H9 (cell line): ENCODE results near the gene RPLP2. TPM values are rescaled to one million over a fixed set of nuclear protein-coding genes. Genes with fewer than 3 reads are reported as not detected.

ENCODE experiments used
- DNase-seq: peaks from one replicate; pipeline ENCODE4 v3.0.0-alpha.2; 2017
- H2AFZ ChIP-seq: one replicate; pipeline ENCODE4 v1.6.1; 2013; ENCODE audit warnings: mild to moderate bottlenecking, low read length, control low read depth, moderate library complexity
- H2AK5ac ChIP-seq: 2 replicates; pipeline ENCODE4 v1.6.1; 2013; ENCODE audit warnings: low read length, control low read depth, mixed read lengths; ENCODE audit not compliant: insufficient read length
- H2BK120ac ChIP-seq: one replicate; pipeline ENCODE4 v1.6.1; 2013; ENCODE audit warnings: low read depth, mild to moderate bottlenecking, low read length, control low read depth, inconsistent platforms; ENCODE audit not compliant: poor library complexity, severe bottlenecking
- H2BK12ac ChIP-seq: 2 replicates; pipeline ENCODE4 v1.6.1; 2013; ENCODE audit warnings: low read length, control low read depth, mixed read lengths, low read depth; ENCODE audit not compliant: insufficient read length
- H2BK15ac ChIP-seq: 2 replicates; pipeline ENCODE4 v1.6.1; 2013; ENCODE audit warnings: low read depth, low read length, control low read depth
- H2BK20ac ChIP-seq: one replicate; pipeline ENCODE4 v1.6.1; 2013; ENCODE audit warnings: low read depth, mild to moderate bottlenecking, low read length, control low read depth, inconsistent platforms; ENCODE audit not compliant: poor library complexity, severe bottlenecking
- H2BK5ac ChIP-seq: 2 replicates; pipeline ENCODE4 v1.6.1; 2013; ENCODE audit warnings: low read length, control low read depth, mixed read lengths; ENCODE audit not compliant: insufficient read length
- H3K14ac ChIP-seq: 2 replicates; pipeline ENCODE4 v1.6.1; 2013; ENCODE audit warnings: low read length, control low read depth; ENCODE audit not compliant: insufficient read depth
- H3K18ac ChIP-seq: 2 replicates; pipeline ENCODE4 v1.6.1; 2013; ENCODE audit warnings: low read depth, mild to moderate bottlenecking, mixed read lengths, low read length, control low read depth; ENCODE audit not compliant: insufficient read length
- H3K23ac ChIP-seq: 2 replicates; pipeline ENCODE4 v1.6.1; 2013; ENCODE audit warnings: low read length, control low read depth, mixed read lengths, low read depth; ENCODE audit not compliant: insufficient read length
- H3K23me2 ChIP-seq: 2 replicates; pipeline ENCODE4 v1.6.1; 2013; ENCODE audit warnings: low read depth, mild to moderate bottlenecking, mixed read lengths, low read length, control low read depth; ENCODE audit not compliant: insufficient read length, poor library complexity, severe bottlenecking
- H3K27ac ChIP-seq: 2 replicates; pipeline ENCODE4 v1.5.1; 2013; ENCODE audit warnings: low read length, control low read depth, mixed read lengths, low read depth; ENCODE audit not compliant: insufficient read length
- H3K27me3 ChIP-seq: 2 replicates; pipeline ENCODE4 v1.6.1; 2013; ENCODE audit warnings: low read length, control low read depth, inconsistent platforms; ENCODE audit not compliant: insufficient read depth
- H3K4ac ChIP-seq: 2 replicates; pipeline ENCODE4 v1.6.1; 2013; ENCODE audit warnings: low read depth, mild to moderate bottlenecking, control low read depth, inconsistent platforms, low read length, moderate library complexity
- H3K4me1 ChIP-seq: 2 replicates; pipeline ENCODE4 v1.6.1; 2013; ENCODE audit warnings: low read length, control low read depth, inconsistent platforms; ENCODE audit not compliant: insufficient read depth
- H3K4me2 ChIP-seq: 2 replicates; pipeline ENCODE4 v1.6.1; 2013; ENCODE audit warnings: low read length, control low read depth, mixed read lengths; ENCODE audit not compliant: insufficient read length, insufficient read depth
- H3K56ac ChIP-seq: 2 replicates; pipeline ENCODE4 v1.6.1; 2013; ENCODE audit warnings: low read depth, mild to moderate bottlenecking, mixed read lengths, low read length, control low read depth; ENCODE audit not compliant: insufficient read length
- H3K79me1 ChIP-seq: 2 replicates; pipeline ENCODE4 v1.6.1; 2013; ENCODE audit warnings: low read depth, mild to moderate bottlenecking, moderate library complexity, low read length, control low read depth, inconsistent platforms; ENCODE audit not compliant: insufficient read depth, poor library complexity, severe bottlenecking
- H3K79me2 ChIP-seq: 2 replicates; pipeline ENCODE4 v1.6.1; 2013; ENCODE audit warnings: low read length, control low read depth, inconsistent platforms; ENCODE audit not compliant: insufficient read depth
- H3K9ac ChIP-seq: 2 replicates; pipeline ENCODE4 v1.6.1; 2013; ENCODE audit warnings: low read length, control low read depth, mixed read lengths; ENCODE audit not compliant: insufficient read length; ENCODE audit errors: extremely low read depth
- H3K9me3 ChIP-seq: one replicate; pipeline ENCODE4 v1.6.1; 2013; ENCODE audit warnings: low read depth, low read length, inconsistent platforms; ENCODE audit not compliant: control insufficient read depth
- H3T11ph ChIP-seq: one replicate; pipeline ENCODE4 v1.6.1; 2013; ENCODE audit warnings: mild to moderate bottlenecking, low read length, control low read depth, inconsistent platforms
- H4K20me1 ChIP-seq: one replicate; pipeline ENCODE4 v1.6.1; 2013; ENCODE audit not compliant: control insufficient read depth, insufficient read length, insufficient read depth
- H4K5ac ChIP-seq: 2 replicates; pipeline ENCODE4 v1.6.1; 2013; ENCODE audit warnings: low read depth, mild to moderate bottlenecking, mixed read lengths, low read length, control low read depth; ENCODE audit not compliant: insufficient read length
- H4K8ac ChIP-seq: replicated peaks from 2 replicates; pipeline ENCODE4 v1.6.1; 2013; ENCODE audit warnings: low read length, control low read depth, mixed read lengths, low read depth; ENCODE audit not compliant: insufficient read length
- H4K91ac ChIP-seq: 2 replicates; pipeline ENCODE4 v1.6.1; 2013; ENCODE audit warnings: low read depth, mild to moderate bottlenecking, moderate library complexity, mixed read lengths, low read length, control low read depth; ENCODE audit not compliant: insufficient read length
- H3K27ac Mint-ChIP-seq, 3 experiments: 2 replicates in 2 of 3; 3 replicates in 1 of 3; pipeline ENCODE4 v1.8.0; 2020 to 2021; ENCODE audit warnings: mixed read lengths in 3 of 3, mild to moderate bottlenecking in 1 of 3, moderate library complexity in 1 of 3
- H3K27me3 Mint-ChIP-seq: 2 replicates; pipeline ENCODE4 v1.8.0; 2021; ENCODE audit warnings: low read depth, mild to moderate bottlenecking, moderate library complexity, mixed read lengths
- H3K36me3 Mint-ChIP-seq, 3 experiments: 2 replicates in 2 of 3; 3 replicates in 1 of 3; pipeline ENCODE4 v1.8.0; 2020 to 2021; ENCODE audit warnings: low read depth in 3 of 3, mixed read lengths in 3 of 3; ENCODE audit not compliant: insufficient read depth in 1 of 3
- H3K4me1 Mint-ChIP-seq, 2 experiments: 2 replicates each; pipeline ENCODE4 v1.8.0; 2020; ENCODE audit warnings: mixed read lengths in 2 of 2
- H3K4me3 Mint-ChIP-seq, 2 experiments: 2 replicates in 1 of 2; 3 replicates in 1 of 2; pipeline ENCODE4 v1.8.0; 2020 to 2021; ENCODE audit warnings: mild to moderate bottlenecking in 2 of 2, mixed read lengths in 2 of 2, moderate library complexity in 1 of 2
- H3K9me3 Mint-ChIP-seq, 2 experiments: 2 replicates in 1 of 2; 3 replicates in 1 of 2; pipeline ENCODE4 v1.8.0; 2020; ENCODE audit warnings: mild to moderate bottlenecking in 2 of 2, mixed read lengths in 2 of 2, moderate library complexity in 1 of 2
- CTCF ChIP-seq: fragments of 200-600 bp; sonication (generic); conservative IDR thresholded peaks from 3 replicates; pipeline ENCODE4 v1.8.0; 2021; ENCODE audit warnings: antibody characterized with exemption, mild to moderate bottlenecking
- WGBS: extraction: QIAGEN DNeasy Blood & Tissue Kit; methylation state at CpG from one replicate; pipeline ENCODE4 v1.1.7; 2013; ENCODE audit warnings: missing lambda C conversion rate, low lambda C conversion rate, mixed read lengths; ENCODE audit not compliant: insufficient read length; ENCODE audit errors: extremely low coverage; 5-methylcytosine and 5-hydroxymethylcytosine counted together
- total RNA-seq: library from RNA; stranded (reverse); gene quantifications from 2 replicates; pipeline ENCODE4 v1.2.1, GENCODE V29; 2021

The RPLP2 gene
- total RNA-seq, 1 experiment from 2014 or later, result 2,138 TPM

- Histone ChIP-seq H3K23me2 (peaks cover 12% of the 10 kb centered on the region), H3K27ac (no peak overlapping the region), H3K79me2 (no peaks in the 10 kb centered on the region), H3K4me2 (peak overlapping the region; percentile 56), H2BK5ac (no peak overlapping the region), H2BK15ac (no peak overlapping the region), H3K79me1 (no peaks in the 10 kb centered on the region), H4K91ac (no peak overlapping the region), H2AFZ (no peak overlapping the region), H3T11ph (no peak overlapping the region), H3K4me1 (no peaks in the 10 kb centered on the region), H2BK120ac (no peak overlapping the region), H3K4ac (no peak overlapping the region), H4K8ac (no peak overlapping the region), H3K14ac (no peak overlapping the region), H2BK12ac (no peak overlapping the region), H2BK20ac (no peak overlapping the region), H4K20me1 (no peaks in the 10 kb centered on the region), H3K9me3 (no peaks in the 10 kb centered on the region), H3K9ac (no peak overlapping the region), H3K23ac (no peak overlapping the region), H3K18ac (no peak overlapping the region), H2AK5ac (no peak overlapping the region), H3K27me3 (no peaks in the 10 kb centered on the region), H4K5ac (no peak overlapping the region), H3K56ac (no peak overlapping the region)
- Mint-ChIP-seq H3K36me3 (peaks cover 2 to 8% (median 8%) of the 10 kb centered on the region in 3 experiments; a peak in 5 of 7 replicates), H3K4me3 (peak overlapping the region; percentile 64 to 79), H3K27me3 (no peaks in the 10 kb centered on the region), H3K4me1 (peaks cover 11 to 19% of the 10 kb centered on the region in 2 experiments), H3K9me3 (no peaks in the 10 kb centered on the region), H3K27ac (no peak overlapping the region)
- no CpG with 5 or more reads among the region's 18 CpGs for WGBS
- TF ChIP-seq CTCF, result no peak
- no peak for DNase-seq
Observed at GRCh38 chr11:804599-804964, 5.2 kb upstream of the RPLP2 start.
